GM19239 (cell line): Measurements from ENCODE around the gene PTPRE.
A peak's percentile ranks its signal among the peaks of the same experiment; 100 is the strongest.

Experiments
- DNase-seq: peaks from one replicate; pipeline ENCODE4 v3.0.0; 2011; ENCODE audit warnings: low spot score; ENCODE audit not compliant: insufficient read length
- FAIRE-seq: peaks from 2 replicates; lab custom pipeline; 2011; peaks lifted over from hg19 to GRCh38; lab: Jason Lieb, UNC

The PTPRE gene

DNA sequence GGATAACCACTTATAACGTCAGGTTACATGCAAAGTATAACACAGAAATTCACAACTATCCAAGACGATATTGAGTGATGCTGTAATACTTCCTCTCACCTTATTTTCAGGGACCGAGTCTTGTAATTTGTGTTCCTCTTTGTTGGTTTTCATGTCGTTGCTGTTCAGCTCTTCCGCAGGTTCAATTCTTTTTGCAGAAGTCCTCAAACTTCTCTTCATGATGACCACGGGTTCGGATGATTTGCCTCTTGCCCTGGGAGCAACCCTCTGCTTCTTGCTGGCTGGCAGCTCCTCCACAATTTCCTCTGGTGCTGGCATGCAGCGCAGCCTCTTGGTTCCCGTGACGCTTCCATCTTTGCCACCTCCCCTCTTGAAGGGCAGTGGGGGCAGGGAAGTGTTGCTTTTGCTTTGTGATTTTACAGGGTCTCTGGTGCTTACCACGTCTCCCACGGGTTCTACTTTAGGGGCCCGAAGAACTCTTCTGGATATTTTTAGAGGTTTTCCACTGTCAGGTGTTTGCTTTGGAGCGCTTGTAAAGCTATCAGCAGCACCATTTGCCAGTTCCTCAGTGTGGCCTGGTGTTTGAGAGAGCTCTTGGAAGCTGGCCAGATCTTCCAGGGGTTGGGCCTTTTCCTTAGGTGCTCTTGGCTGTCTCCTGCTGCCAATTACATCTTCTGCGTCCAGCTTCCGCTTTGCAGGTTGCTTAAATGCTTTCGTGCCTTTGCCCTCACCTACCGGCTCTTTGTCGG is 195.8 kb downstream of the PTPRE start:
- no peak for FAIRE-seq

DNA sequence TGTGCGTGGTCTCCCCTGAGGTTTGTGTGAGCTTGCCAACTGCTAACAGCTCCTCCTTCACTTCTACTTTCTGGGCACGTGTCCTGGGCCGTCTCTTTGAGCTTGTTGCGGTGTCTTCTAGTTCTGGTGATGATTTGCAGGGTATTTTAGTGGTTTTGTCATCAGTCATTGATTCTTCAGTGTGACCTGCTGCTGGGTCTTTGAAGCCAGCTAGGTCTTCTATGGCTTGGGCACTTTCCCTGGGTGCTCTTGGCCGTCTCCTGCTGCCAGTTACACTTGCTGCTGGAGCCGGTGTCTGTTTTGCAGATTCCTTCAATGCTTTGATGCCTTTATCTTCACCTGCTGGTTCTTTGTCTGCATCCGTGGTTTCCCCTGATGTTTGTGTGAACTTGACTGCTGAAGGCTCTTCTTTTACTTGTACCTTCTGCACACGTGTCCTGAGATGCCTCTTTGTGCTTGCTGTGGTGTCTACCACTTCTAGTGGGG is 196.4 kb downstream of the PTPRE start:
- DNase-seq (no peak), FAIRE-seq (no peak)

More for the DNA sequence above, 195.8 kb downstream of the PTPRE start:
- no peak for DNase-seq

DNA sequence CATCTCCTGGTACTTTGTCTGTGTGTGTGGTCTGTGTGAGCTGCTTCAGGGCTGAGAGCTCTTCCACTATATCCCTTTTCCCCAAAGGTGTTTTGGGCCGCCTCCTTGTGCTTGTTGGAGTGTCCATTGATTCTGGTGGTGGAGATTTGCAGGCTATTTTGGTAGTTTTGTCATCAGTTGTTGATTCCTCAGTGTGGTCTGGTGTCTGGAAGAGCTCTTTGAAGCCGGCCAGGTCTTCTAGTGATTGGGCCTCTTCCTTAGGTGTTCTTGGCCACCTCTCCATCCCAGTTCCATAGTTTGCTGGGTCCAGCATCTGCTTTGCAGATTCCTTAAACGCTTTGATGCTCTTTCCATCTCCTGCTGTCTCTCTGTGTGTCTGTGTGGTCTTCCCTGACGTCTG is 198.5 kb downstream of the PTPRE start:
- DNase-seq, result no peak
- no peak for FAIRE-seq

DNA sequence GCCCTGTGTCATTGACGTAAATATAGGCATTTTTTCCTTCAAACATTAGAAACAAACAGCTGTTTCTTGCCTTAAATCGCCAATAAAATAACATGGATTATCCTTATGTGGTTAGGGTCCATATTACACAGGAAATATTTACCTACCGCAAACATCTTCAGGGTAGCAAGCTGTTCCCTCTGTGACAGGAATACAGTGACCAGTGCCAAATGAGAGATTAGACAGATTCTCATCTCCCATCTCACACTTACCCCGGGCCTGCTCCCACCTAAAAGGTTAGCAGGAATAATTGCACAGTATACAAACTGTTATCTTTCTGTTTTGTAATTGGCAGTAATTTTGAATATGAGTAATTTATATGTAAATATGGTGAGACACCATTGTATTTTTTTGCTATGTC is 202.8 kb downstream of the PTPRE start:
- DNase-seq, result no peak
- FAIRE-seq, result no peak

DNA sequence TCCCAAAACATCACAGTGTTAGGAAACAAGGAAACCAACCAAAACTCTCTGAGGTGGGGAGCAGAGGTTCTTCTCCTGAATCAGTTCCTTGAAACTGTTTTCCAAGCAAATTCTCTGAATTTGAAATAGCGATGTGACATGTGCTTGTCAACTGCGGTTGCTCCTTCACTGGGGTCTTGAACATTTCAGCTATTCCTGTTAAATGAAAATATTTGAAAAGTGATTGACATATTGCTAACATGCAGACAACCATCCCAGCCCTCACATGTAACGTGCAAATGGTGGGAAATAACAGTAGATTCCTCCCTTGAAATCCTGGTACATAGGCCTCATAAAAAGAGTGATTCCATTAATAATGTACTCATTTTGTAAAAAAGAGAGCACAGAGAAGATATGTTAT is 203.4 kb downstream of the PTPRE start:
- FAIRE-seq (no peak), DNase-seq (no peak)

DNA sequence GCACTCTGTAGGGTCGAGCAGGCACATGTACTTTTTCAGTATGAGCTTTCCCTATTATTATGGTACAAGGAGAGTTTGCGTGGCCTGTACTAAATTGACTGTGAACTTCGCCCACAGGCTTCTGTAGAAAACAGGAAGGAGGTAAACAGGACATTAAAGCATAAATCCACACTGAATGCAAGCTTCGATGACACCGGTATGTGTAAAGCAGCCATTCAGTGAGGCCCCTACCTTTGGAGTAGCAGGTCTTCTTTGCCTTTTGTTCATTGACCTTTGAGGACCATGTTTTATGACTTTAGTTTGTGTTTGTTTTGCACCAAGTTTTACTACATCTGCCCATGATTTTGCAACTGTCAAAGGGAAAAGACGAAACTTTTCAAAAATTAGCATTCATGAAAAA is 204.8 kb downstream of the PTPRE start:
- DNase-seq, result no peak
- no peak for FAIRE-seq

DNA sequence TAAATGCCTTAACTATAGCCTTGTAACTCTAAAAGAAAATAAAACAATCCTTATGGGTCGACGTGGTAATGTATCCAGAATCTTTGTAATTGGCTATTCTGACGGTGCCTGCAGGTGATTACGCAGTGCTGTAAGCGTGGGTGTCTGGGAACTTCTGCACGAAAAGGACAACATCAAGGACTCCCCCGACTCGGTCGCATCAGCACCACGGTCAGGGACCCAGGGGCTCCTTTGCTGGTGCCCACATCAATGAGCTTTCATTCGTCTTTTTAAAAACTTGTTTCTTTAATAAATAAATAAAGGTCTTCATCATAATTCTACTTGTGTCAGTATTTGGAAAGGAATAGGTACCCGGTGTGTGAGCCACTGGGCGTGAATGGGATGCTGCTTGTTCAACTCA is 206.1 kb downstream of the PTPRE start:
- no peak for FAIRE-seq
- no peak for DNase-seq

DNA sequence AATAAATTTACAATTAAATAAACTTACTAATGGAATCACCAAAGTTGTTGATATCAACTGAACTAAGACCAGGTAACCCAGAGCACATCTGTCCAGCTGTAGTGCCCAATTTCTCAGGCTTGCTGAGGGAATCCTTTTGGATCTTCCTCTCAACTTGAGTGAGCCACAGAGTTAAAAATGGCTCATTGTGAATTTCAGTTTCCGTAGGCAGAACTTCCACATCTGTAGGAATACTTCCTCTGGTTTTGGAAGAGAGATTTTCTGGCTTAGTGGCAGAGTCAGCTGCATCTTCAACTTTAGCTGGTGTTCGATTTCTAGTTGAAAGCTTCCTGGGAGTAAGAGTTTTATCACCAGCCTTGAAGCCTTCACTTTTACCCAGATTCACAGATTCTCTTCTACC is 208.0 kb downstream of the PTPRE start:
- DNase-seq (no peak), FAIRE-seq (no peak)

DNA sequence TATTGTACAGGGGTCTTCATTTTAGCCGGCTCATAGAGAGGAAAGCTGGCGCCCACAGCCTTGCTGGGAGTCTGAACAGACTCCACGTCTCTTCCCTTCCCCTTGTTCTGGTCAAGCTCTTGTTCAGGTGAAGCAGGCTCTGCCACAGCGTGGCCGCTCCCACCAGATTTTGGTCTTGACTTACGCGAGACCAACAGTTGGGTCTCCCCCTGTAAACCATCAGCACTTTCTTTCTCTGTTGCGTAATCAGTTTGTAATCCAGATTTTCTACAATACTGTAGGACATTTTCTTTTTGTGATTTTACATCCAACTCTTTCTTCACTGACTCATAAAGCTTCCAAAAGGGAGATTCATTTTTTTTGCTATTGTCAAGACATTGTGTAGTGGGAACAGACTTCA is 208.5 kb downstream of the PTPRE start:
- DNase-seq (no peak), FAIRE-seq (no peak)

DNA sequence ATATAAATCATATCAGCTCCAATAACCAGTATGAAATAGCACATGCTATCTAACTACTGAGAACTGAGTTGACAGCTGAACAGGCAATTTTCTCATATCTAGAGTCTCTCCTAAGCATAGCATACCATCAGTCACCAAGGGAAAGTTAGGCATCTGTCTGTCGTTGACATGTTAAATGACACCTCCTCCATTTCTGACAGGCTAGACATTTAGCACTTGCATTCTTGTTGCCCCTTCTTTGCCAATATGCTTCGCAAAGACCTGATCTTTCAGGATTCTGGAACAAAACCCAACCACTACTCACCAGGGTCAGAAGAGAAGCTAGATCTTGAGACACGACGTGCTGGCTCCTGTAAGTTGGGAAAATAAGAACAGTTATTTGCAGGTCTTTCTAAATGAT is 209.3 kb downstream of the PTPRE start:
- no peak for DNase-seq
- FAIRE-seq, result no peak

DNA sequence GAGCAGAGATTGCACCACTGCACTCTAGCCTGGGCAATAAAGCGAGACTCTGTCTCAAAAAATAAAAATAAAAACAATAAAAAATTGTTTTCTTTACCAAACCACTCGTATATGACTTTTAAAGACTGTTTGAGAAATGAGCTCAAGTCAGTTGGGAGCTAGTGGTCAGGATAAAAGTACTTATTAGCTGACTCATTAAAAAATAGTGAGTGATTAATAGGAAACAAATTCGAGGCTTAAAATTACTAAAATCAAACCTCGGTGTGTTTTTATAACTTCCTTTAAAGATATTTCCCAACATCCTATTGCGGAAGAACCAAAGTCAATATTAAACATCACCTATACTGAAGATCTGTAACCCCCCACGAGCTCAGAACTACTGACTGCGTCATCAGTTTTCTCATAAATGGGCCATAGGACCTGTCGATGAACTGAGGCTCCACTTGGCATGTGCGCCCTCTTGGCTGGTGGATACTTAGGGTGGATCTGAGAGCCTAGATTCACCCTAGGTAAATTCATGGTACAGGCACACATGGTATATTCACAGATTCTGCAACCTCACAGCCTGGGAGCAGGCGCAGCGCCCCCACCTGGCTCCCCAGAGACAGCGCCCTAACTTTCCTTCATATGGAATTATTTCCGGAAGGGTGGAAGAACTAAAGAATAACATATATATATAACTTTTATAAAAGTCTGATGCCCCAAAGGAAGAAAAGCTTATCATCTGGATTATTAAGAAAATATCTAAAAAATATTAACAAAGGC is 210.1 kb downstream of the PTPRE start:
- FAIRE-seq (no peak), DNase-seq (no peak)

DNA sequence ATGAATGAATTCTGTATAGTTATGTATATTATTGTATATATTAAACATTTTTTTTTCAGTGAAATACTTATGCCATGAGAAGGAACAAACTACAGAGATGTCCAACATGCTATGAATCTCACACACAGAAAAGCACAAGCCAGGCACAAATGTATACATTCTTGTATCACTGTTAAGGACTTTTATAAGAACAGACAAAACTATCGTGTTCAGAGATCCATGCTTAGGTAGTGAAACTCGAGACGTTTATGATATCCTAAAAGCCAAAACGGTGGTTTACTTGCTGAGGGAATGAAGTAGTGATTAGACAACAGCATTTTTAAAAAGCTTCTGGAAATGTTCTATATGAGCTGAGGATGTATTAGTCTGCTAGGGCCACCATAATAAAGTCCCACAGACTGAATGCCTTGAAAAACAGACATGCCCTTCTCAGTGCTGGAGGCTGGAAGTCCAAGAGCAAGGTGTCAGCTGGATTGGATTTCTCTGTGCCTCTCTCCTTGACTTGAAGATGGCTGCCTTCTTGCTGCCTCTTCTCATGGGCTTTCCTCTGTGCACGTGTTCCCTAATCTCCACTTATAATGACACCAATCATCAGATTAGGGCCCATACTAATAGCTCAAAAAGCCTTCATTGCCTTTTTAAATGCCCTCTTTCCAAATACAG is 215.0 kb downstream of the PTPRE start:
- FAIRE-seq (peak; percentile 33), DNase-seq (no peak)

DNA sequence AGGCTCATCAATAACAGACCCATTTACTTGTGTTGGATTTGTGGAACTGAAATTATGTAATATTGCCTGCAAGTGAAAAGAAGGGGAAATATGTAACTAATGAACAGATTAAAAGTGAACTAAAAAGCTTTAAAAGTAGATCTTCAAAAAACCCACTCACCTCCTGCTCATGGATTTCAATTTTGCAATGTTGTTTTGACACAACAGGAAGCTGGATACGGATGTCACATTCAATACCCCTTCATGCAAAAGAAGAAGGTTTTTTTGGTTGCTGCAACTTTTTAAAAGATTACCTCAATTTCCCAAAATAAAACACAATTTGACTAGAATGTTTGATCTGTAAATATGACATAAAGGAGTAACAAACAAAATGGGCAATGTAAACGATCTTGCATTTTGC is 216.0 kb downstream of the PTPRE start:
- FAIRE-seq, result peak; percentile 80

DNA sequence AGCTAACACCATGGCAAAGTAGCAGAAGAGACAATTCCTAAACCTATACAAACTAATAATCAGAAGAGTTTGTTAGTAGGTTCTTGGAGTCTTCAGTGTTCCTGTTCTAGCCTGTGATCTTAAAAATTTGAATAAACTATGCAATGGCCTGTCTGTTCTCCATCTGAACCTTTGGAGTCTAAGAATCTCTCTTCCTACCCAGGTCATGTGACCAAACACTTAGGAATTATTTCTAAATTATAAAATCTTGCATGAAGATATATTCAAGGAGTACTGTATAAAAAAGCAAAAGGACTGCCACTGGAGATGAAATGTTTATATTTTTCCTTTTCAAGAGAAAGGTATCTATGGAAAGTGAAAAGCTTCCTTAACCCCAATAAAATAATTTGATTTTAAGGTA is 216.9 kb downstream of the PTPRE start:
- DNase-seq, result no peak
- no peak for FAIRE-seq

More for the DNA sequence above, 216.0 kb downstream of the PTPRE start:
- no peak for DNase-seq

DNA sequence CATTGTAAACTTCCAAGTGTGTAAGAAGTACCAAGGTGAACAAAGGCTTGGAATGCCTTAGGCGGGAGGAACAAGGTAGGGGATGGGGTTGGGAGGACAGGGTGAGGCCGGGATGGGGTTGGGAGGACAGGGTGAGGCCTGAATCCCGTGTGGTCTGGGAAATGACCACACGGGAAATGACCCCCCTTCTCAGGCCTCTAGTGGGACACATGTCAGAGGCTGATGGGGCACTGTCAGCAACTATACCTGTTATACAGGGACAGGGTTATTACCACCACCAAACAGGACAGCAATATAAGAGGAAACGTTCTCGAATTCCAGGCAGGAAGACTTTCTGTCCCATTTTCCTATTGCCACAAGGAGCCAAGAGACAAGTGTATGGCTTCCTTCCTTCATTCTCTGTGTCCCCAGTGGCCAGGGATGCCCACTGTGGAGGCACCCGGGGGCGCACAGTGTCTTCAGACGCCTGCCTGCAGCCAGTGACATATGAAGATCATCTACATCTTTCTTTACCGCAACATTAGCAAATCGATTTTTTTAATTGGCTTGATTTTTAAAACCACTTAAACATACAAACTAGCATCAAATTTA is 218.0 kb downstream of the PTPRE start:
- FAIRE-seq, result peak; percentile 57
- no peak for DNase-seq

DNA sequence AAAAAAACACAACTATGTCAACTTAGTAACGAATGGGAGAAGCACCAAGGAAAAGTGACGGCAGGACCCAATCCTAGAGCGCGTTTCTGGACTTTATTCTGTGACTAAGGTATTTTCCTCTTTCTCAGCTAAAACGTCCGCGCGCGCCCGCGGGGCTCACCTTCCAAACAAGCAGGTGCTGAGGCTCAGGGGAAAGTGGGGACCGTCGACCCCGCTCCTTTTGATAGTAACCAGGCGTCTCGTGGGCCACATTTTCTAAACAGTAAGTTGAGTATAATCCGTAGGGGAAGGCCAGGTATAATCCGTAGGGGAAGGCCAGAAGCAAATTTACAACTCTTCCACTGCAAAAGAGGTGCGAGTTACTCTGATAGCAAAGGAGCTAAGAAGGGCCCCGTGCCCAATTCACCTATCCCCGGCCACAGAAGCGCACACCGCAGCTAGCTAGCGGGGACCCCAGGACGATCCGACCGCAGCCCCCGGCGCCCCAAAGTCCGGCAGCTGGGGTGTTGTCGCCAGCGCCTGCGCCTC is 218.6 kb downstream of the PTPRE start:
- no peak for DNase-seq
- peak; percentile 44 for FAIRE-seq

DNA sequence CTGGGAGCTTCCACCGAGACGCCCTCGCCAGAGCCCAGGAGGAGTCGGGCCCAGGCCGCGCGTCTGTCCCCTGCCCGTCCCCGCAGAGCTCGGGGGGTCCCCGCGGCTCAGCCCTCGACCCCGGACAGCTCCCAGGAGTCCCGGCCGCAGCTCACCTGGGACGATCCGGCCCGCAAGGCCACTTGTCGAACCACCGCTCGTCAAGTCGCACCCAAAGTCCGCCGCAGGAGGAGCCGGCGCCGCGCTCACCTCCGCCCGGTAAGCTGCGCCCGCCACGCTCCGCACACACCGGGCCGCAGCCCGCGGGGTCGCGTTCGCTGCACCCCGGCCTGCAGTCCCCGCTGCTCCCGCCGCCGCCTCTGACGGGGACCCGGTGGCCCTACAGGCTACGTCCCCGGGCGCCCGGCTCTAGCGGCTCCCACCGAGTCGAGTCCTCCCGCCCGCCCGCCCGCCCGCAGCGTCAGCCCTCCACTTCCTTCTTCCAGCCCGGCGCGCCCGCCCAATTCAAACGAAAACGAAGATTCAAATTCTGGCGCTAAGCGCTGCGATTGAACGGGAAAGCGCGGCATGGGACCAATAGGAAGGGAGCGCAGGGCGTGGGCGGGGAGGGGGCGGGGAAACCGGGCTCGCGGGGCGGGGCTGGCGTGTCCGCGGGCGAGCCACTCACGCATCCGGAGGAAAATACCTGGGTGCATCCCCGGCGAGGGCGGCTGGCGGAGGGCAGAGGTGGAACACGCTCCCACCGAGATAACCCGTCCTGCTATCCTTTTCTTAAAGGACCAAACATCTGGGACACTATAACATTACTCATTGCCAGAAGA is 219.3 kb downstream of the PTPRE start, which contains the start of gene MKI67:
MKI67 (minus strand) TSS at position 480 of the 821 bp plus-strand sequence. CDS start 756 bp downstream, outside the sequence.
- peak; percentile 88 for DNase-seq
- peak; percentile 78 for FAIRE-seq

DNA sequence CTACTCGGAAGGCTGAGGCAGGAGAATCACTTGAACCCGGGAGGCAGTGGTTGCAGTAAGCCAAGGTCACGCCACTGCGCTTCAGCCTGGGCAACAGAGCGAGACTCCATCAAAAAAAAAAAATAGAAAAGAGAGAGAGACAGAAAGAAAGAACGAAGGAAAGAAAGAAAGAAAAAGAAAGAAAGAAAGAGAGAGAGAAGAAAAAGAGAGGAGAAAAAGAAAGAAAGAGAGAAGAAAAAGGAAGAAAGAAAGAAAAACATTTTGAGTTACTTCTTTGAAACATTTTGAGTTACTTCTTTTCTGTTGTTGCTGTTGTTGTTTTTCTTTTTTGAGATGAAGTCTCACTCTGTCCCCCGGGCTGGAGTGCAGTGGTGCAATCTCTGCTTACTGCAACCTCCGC is 221.7 kb downstream of the PTPRE start:
- FAIRE-seq, result no peak
- DNase-seq, result no peak

DNA sequence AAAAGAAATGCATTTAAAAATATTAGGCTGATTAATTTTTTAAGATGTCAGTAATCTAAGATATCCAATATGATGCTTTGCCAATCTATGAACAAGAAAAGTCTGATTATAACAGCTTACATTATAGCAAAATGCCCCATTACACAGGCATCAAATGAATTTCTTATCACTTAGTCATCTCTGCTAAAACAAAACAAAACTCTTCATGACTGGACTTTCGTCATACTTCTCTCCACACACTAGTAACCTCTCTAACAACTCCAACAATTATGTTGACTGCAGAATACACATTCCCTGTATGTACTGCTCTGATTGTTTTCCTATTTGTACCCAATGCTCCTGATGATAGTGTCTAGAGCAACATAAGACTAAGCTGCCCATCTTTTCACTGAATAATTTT is 223.1 kb downstream of the PTPRE start:
- FAIRE-seq, result no peak
- DNase-seq, result no peak
